NCI-H2227 treated with DMSO at 0.1 percent for 48 hours (cell line): ENCODE data around the gene FBXL7.

ENCODE experiments used
- DNase-seq: peaks from one replicate; lab custom pipeline; 2025; lab: John Stamatoyannopoulos, UW

Gene FBXL7

DNA sequence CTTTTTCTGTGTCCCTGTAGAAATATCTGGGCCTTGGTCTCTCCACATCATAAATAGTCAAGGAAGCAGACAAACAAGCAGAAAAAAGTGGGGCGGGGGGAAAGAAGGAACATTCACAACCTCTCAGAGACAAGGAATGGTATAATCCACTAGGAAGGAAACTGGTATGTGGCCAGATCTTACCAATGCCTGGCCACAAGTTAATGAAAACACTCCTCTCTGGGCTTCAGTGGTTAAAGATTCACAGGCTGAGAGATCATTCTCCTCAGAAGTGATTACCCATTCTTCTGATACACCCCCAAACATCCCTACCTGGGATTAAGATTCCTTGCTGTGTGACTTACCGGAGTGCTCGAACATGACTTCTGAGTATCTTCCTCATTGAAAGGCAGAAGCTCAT is 389.0 kb downstream of the FBXL7 start:
- DNase-seq, result no peak

DNA sequence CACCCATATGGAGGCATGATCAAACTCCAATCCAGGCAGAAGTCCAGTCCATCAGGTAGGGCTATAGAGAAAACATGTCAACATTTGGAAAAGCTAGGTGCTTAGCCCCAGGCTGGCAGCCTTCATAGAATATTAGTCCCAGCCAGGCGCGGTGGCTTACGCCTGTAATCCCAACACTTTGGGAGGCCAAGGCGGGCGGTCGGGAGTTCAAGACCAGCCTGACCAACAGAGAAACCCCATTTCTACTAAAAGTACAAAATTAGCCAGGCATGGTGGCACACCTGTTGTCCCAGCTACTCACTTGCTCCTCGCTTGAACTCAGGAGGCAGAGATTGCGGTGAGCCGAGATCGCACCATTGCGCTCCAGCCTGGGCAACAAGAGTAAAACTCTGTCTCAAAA is 393.9 kb downstream of the FBXL7 start:
- no peak for DNase-seq

DNA sequence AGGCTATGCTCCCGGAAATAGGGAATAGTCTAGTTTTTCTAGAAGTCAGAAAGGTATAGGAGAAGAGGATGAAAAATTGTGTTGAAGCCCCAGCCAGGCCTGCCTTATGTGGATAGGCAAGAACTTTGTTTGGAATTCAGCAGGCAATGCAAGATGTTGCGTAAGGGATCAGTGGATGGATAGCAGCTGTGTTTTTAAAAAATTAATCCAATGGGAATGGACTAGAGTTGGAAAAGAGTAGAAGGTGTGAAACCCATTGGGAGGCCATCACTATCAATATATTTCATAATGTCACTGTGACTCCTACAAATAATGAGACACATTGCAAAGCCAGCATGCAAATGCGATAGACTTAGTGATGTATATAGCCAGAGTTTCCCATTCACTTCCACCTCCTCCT is 397.7 kb downstream of the FBXL7 start:
- no peak for DNase-seq

DNA sequence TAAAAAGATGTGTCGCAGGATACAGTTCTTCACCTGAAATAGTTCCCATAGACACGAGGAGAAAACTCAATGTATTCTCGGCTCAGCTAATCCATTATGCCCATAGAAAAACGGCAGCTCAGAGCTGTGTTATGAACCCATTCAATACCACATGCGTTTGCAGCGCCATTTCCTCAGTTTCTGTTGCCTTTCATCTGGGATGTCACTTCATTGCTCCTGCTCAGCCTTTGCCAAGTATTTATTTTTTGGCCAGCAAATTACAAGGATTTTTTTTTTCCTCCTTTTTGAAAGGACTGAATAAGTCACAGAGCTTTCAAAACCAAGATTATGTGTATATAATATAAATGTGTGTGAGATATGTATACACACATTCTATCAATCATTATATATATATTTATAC is 398.7 kb downstream of the FBXL7 start:
- DNase-seq, result no peak

DNA sequence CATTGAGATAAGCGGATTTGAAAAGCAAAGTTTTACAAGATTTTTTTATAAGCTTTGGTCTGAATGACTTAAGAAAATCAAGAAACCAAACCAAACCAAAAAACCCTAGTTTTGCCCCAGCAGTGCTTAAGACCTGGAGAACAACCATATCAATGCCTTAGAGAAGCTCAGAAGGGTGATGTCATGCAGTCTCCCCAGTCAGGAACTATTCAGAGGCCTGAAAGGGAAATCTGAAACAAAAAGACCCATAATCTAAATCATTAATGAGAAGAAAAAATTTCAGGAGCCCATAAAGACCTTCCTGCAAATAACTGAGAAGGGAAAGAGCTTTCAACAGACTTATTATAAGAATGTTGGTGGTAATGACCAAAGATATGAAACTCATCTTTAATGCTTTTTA is 399.5 kb downstream of the FBXL7 start:
- DNase-seq, result no peak

DNA sequence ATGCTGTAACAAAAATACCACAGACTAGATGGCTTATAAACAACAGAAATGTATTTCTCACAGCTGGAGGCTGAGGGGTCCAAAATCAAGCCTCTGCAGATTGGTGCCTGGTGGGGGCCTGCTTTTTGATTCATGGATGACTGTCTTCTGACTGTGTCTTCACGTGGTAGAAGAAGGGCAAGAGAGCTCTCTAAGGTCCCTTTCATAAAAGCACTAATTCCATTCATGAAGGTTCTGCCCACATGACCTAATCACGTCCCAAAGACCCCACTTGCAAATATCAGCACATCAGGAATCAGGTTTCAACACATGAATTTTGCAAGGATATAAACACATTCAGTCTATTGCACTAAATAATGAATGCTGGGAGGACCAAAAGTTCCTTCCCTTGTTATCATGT is 401.2 kb downstream of the FBXL7 start:
- DNase-seq, result no peak

DNA sequence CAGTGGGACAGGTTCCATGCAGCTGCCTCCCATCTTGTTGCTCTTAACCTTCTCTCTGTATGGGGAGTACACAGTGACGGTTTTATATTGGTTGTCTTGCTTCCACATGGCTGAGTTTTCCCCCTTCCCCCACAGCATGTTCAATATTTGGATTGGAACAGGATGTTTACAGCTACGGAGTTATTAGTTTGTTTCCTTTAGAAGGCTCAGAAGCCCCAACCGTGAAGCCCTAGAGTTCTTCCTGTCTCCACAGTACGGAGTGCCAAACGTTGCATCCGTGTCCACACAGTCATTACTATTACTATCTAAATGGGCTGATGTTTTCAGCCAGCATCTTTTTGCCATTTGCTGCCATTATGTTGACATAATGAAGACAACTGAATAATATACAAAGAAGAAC is 402.1 kb downstream of the FBXL7 start:
- no peak for DNase-seq

DNA sequence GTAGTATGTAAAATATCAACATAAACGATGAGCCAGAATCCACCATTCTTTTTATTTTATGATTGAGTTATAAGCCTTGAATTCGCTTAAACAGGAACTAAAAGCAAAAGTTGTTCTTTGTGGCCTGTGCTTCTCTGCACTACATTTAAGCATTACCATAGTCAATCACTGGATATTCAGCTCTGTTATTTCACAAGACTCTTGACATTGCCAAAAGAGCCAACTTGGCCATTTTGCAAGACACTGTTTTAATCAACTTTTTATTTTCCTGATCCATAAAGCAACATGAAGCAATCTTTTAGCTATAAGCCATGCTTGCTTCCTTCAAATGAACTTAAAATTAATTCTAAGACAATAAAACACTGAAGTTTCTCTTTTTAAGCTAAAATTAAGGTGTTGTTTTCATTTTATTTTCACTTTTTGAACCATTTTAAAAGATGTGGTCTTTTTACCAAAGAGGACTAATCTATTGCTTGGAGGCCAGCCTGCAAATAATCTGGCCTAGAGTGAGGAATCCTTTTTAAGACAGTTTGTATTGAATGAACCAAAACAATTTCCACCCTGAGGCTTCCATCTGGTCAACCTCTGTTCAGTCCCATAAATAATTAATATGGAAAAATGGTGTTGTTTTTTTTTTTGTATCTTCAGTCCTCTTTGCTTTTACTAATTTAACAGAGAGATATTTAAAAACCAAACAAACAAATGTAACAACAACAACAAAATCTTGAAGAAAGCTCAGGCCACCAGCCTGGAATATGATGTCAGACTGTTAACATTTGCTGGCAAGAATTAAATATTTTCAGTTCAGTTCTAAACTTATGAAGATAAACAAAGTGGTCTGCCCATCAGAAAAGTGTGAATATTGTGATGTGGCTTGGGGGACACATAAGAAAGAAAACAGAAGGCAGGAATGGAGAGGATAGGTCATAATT is 405.2 kb downstream of the FBXL7 start:
- no peak for DNase-seq

DNA sequence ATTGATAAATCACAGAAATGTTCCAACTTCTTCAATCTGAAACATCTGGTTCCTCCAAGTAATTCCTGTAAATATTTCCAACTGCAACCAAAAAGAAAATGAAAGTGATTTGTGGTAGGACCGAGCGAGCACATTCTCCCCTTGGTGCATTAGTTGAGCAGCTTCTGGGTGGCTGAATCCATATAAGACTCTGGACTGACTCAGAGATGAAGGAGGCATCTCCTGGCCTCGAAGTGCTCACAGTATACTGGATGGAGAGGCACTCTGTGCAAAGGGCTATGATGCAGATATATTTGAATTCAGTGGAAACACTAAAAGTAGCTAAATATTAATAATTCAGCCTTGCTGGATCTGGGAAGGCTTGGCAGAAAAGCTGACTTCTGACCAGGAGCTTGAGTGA is 414.7 kb downstream of the FBXL7 start:
- DNase-seq, result no peak

DNA sequence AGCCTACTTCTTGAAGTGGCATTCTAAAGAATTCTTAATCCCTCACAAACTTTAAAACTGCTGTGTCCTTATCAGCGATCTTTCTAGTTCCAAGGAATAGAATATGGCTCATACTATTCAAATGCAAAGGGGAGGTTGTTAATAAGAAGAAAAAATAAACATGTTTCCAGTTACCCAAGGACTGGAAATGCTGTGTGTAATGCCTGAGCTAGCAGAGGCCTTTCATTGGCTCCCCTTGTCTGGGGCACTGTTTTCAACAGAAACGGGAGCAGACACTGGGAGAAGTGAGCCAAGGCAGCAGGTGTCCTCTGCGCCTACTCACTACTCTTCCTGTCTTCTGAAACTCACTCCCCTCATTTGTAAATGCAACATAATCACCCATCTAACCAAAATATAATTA is 426.6 kb downstream of the FBXL7 start:
- no peak for DNase-seq

DNA sequence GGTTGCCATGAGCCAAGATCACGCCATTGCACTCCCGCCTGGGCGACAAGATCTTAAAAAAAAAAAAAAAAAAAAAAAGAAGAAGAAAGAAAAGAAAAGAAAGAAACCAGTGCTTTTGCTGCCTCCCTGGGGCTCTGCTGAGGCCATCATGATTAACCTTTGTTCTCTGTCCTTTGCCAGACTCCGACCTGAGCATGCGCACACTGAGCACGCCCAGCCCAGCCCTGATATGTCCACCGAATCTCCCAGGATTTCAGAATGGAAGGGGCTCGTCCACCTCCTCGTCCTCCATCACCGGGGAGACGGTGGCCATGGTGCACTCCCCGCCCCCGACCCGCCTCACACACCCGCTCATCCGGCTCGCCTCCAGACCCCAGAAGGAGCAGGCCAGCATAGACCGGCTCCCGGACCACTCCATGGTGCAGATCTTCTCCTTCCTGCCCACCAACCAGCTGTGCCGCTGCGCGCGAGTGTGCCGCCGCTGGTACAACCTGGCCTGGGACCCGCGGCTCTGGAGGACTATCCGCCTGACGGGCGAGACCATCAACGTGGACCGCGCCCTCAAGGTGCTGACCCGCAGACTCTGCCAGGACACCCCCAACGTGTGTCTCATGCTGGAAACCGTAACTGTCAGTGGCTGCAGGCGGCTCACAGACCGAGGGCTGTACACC is 427.9 kb downstream of the FBXL7 start:
- DNase-seq, result no peak

DNA sequence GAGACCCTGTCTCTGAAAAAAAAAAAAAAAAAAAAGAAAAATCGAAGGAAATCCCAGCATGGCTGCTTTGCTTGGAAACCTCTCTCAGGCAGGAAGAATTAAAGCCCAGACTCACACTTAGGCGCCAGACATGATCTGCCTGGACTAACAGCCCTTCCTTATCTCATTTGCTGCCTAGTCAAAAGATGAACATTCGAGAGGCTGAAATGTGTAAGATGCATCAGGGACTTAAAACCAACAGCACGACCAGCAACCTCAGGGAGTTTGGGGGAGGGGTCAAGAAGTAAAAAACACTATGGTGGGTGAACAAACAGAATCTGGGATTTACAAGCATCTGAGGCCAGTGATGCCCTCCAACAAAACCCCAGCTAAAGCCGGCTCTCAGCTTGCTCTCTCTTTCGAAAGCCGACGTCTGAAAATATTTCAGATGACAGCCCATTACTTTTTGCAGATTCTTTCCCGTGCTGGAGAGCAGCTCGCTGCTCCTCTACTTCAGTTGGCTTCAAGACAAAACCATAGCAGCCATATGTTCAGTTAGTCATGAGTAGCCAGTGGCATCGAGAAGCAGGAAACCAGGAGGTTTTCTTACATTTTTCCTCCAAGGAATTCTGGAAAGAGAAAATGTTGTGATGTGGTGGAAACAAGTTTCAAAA is 429.8 kb downstream of the FBXL7 start:
- DNase-seq, result no peak

DNA sequence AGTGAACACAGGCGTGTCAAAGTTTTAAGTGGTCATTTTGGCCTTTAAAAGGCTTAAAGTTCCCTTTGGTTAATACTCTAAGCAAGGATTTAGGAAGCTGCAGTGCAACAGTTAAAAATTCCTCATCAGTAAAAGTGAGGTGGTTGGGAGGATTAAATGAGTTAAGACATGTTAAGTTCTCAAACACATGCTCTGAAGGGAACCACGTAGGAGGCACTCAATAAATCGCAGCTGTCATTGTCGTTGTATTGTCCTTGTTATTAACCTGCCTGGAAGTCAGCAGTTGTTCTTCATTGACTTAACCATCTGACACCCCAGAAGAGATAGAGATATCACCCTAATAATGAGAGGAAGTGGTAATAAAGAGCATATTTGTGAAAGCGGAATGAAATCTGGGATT is 432.1 kb downstream of the FBXL7 start:
- no peak for DNase-seq

DNA sequence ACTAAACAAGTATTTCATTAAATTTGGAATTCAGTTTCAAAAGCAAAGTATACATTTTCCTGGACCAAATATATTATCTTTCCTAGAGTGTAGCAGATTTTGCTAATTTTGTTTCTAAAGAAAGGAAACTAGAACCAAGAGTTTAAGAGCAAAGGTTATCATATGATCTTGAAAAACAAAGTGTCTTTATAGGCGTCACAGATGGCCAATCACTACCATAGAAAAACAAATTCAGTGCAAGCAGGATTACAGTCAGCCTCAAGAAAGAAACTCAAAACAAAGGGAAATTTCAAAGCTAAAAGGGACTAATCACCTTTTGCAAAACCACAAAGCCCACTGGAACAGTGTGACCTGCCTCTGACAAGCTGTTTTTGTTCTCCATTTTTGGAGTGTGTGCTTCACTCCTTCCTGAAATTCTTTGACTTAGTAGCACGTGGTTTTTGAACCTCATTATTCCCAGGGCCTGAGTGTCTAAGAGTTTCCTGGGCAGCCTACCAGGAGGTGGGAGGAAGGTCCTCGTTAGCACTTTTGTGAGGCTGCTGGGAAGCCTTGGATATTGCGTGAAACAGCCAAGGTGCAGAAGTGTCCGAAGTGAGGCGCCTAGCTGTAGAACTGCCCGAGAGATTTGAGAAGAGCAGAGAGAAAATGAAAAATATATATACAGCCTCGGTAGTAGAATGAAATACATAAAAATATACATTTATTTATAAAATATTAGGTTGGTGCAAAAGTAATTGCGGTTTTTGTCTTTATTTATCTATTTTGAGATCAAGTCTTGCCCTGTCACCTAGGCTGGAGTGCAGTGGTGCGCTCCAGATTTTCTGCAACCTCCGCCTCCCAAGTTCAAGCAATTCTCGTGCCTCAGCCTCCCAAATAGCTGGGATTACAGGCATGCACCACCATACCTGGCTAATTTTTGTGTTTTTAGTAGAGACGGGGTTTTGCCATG is 433.6 kb downstream of the FBXL7 start:
- no peak for DNase-seq

DNA sequence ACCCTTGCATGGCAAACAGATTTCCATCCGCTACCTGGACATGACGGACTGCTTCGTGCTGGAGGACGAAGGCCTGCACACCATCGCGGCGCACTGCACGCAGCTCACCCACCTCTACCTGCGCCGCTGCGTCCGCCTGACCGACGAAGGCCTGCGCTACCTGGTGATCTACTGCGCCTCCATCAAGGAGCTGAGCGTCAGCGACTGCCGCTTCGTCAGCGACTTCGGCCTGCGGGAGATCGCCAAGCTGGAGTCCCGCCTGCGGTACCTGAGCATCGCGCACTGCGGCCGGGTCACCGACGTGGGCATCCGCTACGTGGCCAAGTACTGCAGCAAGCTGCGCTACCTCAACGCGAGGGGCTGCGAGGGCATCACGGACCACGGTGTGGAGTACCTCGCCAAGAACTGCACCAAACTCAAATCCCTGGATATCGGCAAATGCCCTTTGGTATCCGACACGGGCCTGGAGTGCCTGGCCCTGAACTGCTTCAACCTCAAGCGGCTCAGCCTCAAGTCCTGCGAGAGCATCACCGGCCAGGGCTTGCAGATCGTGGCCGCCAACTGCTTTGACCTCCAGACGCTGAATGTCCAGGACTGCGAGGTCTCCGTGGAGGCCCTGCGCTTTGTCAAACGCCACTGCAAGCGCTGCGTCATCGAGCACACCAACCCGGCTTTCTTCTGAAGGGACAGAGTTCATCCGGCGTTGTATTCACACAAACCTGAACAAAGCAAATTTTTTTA is 436.7 kb downstream of the FBXL7 start:
- DNase-seq, result no peak

DNA sequence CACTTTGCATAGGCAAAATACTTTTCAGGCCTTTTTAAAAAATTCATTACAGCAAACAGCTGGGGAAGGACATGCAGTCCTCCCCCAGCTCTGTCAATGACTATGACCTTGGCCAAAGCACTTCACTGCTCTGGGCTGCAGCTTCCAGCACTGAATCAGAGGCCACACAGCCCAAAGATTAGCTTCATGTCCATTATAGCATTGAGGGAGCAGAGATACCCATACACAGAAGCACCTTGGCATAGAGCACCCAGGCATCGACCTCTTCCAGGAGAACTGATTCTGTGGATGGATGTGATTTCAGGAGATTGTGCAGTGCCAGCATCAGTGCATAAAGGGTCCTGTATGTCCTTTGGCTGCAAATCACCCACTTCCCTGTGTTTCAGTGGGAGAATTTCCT is 437.7 kb downstream of the FBXL7 start:
- no peak for DNase-seq

DNA sequence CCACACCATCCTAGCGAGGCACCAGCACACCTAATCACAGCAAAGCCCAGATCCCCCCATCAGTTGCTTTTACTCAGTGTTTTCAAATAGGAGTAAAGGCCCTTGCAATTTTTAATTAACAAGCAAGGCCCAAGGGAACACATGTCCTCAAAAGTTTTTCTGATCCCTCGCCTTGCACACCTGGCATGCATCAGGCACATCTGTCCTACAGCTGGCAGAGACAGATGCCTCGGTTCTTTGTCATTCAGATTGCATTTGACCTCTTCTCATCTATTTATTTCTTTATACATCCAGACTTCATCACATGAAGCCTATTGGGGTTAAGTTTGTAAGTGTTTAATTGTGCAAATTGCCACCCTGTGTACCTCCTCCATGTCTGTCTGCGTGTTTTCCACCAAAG is 438.2 kb downstream of the FBXL7 start:
- DNase-seq, result no peak

DNA sequence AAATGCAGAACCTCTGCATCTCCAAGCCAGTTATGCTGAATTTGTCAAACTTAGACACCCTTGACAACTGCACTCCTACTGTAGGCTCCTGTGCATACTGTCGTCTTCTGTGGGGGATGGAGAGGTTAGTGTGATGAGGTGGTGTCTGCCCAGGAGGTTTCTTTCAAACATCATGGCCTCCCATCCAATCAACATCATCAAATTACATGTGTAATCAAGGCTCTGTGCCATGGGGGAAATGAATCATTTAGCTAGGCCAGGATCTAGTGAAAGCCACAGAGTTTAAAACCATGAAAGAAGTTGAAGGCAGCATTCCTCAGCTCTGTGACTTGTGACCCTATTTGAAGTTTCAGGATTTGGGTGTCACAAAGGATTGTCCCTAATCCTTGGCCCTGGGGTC is 439.0 kb downstream of the FBXL7 start:
- no peak for DNase-seq

DNA sequence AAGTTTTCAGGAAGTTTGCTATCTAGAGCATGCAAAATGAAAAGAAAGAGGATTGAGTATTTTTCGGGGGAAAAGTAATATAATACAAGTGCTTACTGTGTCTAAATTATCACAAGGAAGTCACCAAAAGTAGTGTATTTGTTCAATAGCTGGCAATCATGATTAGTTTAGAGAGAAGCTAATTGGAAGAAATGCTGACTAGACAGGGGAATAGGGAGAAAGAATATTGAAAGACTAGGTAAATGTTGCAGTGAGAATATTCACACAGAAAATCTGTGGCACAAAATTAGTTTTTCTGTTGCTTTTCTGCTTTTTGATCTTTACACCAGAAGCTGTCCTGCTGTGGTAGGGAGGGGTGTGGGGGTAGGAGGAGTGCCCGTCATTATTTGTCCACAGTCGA is 440.9 kb downstream of the FBXL7 start:
- no peak for DNase-seq

DNA sequence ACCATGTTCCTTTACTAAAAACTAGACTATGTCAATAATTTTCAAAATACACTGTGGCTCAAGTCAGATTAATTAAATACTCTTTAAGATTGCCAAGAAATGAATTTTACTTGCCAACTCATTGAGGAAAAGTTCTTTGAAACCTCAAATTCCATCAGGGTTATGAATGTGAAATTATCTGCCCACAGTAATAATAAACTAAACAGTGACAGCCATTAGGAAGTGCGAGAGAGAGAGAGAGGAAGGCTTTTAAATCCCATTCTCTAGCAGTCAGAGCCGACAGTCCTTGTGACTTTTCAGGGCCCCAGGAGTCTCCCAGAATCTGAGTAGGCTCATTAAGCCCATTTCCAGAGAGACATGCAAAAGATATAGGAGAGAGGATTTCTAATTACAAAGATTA is 443.5 kb downstream of the FBXL7 start:
- DNase-seq, result no peak

DNA sequence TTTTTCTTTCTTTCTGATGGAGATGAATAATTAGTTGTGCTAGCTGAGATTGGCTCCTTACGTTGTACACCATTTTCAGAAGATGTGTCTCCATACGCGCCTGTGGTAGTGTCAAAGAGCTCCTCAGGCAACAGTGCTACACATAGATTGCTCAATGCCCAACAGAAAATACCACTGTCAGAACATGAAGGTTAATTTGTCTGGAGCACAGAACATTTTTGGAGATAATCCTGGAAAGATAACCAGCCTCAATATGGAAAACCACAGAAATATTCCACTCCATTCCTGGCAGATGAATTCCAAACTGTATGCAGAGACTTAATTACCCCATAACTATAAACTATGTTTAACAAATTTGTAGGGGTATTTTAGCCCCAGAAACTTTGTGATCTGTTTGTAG is 446.0 kb downstream of the FBXL7 start:
- DNase-seq, result no peak
